ENCODE data around the gene TMTC4. TPM values are rescaled to one million over a fixed set of nuclear protein-coding genes. Genes with fewer than 3 reads are reported as not detected.

Gene TMTC4
- total and polyA plus RNA-seq, 2 donors from 2014 or later: 10.5 to 15.1 TPM

DNA sequence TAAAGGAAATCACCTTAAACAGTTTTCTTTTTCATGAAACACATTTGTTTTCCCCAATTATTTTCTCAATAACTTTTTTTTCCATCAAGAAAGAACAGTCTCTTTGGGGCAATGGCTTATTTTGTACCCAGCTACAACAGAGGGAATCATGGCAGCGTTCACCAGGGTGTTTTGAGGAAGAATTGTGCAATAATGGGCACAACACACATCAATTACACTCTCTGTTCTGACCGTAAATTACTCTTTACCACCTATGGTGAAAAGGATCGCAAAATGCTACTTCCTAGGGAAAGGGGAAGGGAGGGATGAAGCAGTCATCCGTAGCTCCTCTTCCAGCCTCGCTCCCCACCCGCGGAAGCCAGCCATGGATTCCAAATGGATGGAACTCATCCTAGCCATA is 38.6 kb downstream of the TMTC4 start:
- DNase-seq (no peak), FAIRE-seq (no peak)
- peaks cover 2 to 21% (median 10%) of the 10 kb centered on the region in 3 donors for H3K36me3 ChIP-seq (ENCODE audit: control insufficient read depth in 2 of 3, insufficient read depth in 3 of 3, low read length in 3 of 3)
- intact Hi-C loops (cut with DNase I): no loop called here
- no peaks in the 10 kb centered on the region for H3K27me3 ChIP-seq (ENCODE audit: control insufficient read depth, insufficient read depth, low read length)
- no peak overlapping the region for H3K27ac ChIP-seq (ENCODE audit: low read depth in 2 of 2, low read length in 2 of 2)
- H3K9me3 ChIP-seq (ENCODE audit: control insufficient read depth in 2 of 3, insufficient read depth in 1 of 3, low read length in 3 of 3): no peaks in the 10 kb centered on the region
- H3K4me1 ChIP-seq (ENCODE audit: control insufficient read depth in 2 of 3, insufficient read depth in 2 of 3, low read depth in 1 of 3, low read length in 3 of 3): no peaks in the 10 kb centered on the region
- no peak overlapping the region for H3K4me3 ChIP-seq (ENCODE audit: low read length in 3 of 3)
- H3K9ac ChIP-seq (ENCODE audit: low read length in 3 of 3): no peak overlapping the region
- TF ChIP-seq, protein P1, sequence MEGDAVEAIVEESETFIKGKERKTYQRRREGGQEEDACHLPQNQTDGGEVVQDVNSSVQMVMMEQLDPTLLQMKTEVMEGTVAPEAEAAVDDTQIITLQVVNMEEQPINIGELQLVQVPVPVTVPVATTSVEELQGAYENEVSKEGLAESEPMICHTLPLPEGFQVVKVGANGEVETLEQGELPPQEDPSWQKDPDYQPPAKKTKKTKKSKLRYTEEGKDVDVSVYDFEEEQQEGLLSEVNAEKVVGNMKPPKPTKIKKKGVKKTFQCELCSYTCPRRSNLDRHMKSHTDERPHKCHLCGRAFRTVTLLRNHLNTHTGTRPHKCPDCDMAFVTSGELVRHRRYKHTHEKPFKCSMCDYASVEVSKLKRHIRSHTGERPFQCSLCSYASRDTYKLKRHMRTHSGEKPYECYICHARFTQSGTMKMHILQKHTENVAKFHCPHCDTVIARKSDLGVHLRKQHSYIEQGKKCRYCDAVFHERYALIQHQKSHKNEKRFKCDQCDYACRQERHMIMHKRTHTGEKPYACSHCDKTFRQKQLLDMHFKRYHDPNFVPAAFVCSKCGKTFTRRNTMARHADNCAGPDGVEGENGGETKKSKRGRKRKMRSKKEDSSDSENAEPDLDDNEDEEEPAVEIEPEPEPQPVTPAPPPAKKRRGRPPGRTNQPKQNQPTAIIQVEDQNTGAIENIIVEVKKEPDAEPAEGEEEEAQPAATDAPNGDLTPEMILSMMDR (IDR thresholded peaks at IDR 0.05; ENCODE audit: borderline replicate concordance, extremely low read depth, insufficient read depth): no peak

DNA sequence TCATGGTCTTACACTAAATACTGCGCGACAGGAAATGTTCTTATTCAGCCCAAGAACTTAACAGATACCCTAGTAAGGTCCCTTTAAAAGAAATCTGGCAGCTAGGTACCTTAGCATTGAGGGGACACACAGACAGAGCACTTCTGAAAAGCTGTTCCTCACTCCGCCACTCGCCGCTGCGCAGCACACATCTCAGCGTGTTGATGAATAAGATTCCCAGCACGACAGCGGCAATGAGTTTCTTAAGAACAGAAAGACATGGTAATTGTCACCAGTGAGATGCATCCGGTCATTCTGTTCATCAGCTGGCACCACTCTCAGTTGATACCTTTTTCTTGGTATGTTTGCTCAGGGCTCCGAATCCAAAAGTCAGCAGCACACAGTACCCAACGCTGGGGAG is 39.9 kb downstream of the TMTC4 start:
- Histone ChIP-seq H3K27me3 (ENCODE audit: control insufficient read depth, insufficient read depth, low read length) (no peaks in the 10 kb centered on the region), H3K4me3 (ENCODE audit: low read length in 3 of 3) (no peak overlapping the region), H3K9me3 (ENCODE audit: control insufficient read depth in 2 of 3, insufficient read depth in 1 of 3, low read length in 3 of 3) (no peaks in the 10 kb centered on the region), H3K36me3 (ENCODE audit: control insufficient read depth in 2 of 3, insufficient read depth in 3 of 3, low read length in 3 of 3) (peaks cover 2 to 31% (median 10%) of the 10 kb centered on the region in 3 donors), H3K27ac (ENCODE audit: low read depth in 2 of 2, low read length in 2 of 2) (no peak overlapping the region), H3K9ac (ENCODE audit: low read length in 3 of 3) (no peak overlapping the region), H3K4me1 (ENCODE audit: control insufficient read depth in 2 of 3, insufficient read depth in 2 of 3, low read depth in 1 of 3, low read length in 3 of 3) (no peaks in the 10 kb centered on the region)
- FAIRE-seq (no peak), DNase-seq (no peak)
- TF ChIP-seq, protein P1 (IDR thresholded peaks at IDR 0.05; ENCODE audit: borderline replicate concordance, extremely low read depth, insufficient read depth): no peak
- intact Hi-C loops (cut with DNase I): no loop called here

DNA sequence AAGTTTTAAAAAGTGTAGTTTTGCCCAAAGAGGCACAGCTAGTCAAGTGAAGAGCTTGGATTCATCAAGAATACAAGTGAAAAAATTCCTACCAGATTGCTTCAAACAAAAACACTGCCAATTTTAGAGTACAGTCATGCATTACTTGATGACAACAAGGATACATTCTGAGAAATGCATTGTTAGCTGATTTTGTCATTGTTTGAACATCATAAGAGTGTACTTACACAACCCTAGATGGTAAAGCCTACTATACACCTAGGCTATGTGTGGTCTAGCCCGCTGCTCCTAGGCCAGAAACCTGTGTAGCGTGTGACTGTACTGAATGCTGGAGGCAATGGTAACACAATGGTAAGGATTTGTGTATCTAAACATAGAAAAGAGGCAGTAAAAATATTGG is 41.1 kb downstream of the TMTC4 start:
- Histone ChIP-seq H3K36me3 (ENCODE audit: control insufficient read depth in 2 of 3, insufficient read depth in 3 of 3, low read length in 3 of 3) (peaks cover 2 to 37% (median 14%) of the 10 kb centered on the region in 3 donors), H3K9ac (ENCODE audit: low read length in 3 of 3) (no peak overlapping the region), H3K9me3 (ENCODE audit: control insufficient read depth in 2 of 3, insufficient read depth in 1 of 3, low read length in 3 of 3) (no peaks in the 10 kb centered on the region), H3K27me3 (ENCODE audit: control insufficient read depth, insufficient read depth, low read length) (no peaks in the 10 kb centered on the region), H3K4me1 (ENCODE audit: control insufficient read depth in 2 of 3, insufficient read depth in 2 of 3, low read depth in 1 of 3, low read length in 3 of 3) (no peaks in the 10 kb centered on the region), H3K27ac (ENCODE audit: low read depth in 2 of 2, low read length in 2 of 2) (no peak overlapping the region), H3K4me3 (ENCODE audit: low read length in 3 of 3) (no peak overlapping the region)
- TF ChIP-seq, protein P1 (IDR thresholded peaks at IDR 0.05; ENCODE audit: borderline replicate concordance, extremely low read depth, insufficient read depth): no peak
- intact Hi-C loops (cut with DNase I): no loop called here
- DNase-seq: no peak
- no peak for FAIRE-seq

DNA sequence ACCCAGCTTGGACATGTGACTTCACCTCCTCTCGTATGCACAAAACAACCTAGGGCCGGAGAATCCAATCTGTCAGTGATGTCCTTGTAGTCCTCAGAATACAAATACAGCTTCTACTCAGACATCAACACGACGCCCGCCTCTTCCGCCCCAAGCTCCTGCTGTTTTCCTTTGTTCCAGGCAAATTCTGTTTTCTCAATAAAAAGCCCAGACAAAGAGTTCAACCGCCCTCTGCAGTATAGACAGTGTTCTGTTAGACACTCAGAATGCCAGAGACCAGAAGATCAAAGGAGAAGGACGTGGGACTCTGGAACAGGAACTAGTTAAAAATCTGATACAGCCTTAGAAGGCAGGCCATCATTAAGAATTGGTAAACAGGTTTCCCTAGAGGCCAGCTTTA is 44.0 kb downstream of the TMTC4 start:
- DNase-seq (peak in 1 of 5 donors; percentile 49), FAIRE-seq (no peak)
- Histone ChIP-seq H3K4me1 (ENCODE audit: control insufficient read depth in 2 of 3, insufficient read depth in 2 of 3, low read depth in 1 of 3, low read length in 3 of 3) (no peaks in the 10 kb centered on the region), H3K27me3 (ENCODE audit: control insufficient read depth, insufficient read depth, low read length) (no peaks in the 10 kb centered on the region), H3K9me3 (ENCODE audit: control insufficient read depth in 2 of 3, insufficient read depth in 1 of 3, low read length in 3 of 3) (no peaks in the 10 kb centered on the region), H3K27ac (ENCODE audit: low read depth in 2 of 2, low read length in 2 of 2) (no peak overlapping the region), H3K36me3 (ENCODE audit: control insufficient read depth in 2 of 3, insufficient read depth in 3 of 3, low read length in 3 of 3) (peaks cover 4 to 27% (median 10%) of the 10 kb centered on the region in 3 donors), H3K4me3 (ENCODE audit: low read length in 3 of 3) (no peak overlapping the region), H3K9ac (ENCODE audit: low read length in 3 of 3) (no peak overlapping the region)
- intact Hi-C loops (cut with DNase I): no loop called here
- TF ChIP-seq, protein P1 (IDR thresholded peaks at IDR 0.05; ENCODE audit: borderline replicate concordance, extremely low read depth, insufficient read depth): no peak
